ENCODE data around the gene RNF212.

Gene RNF212

GRCh38 chr4:1113311-1114009 is at the start of gene RNF212:
Gene RNF212 (minus strand): TSS chr4:1113564. CDS start chr4:1113464, 100 bp downstream.
- no peak for DNase-seq (ENCODE audit: low read depth in 1 of 2, low spot score in 1 of 2)
- no peak for TF ChIP-seq JUND (IDR thresholded peaks at IDR 0.05; ENCODE audit: low read depth)
- in situ Hi-C loops (cut with HindIII; ENCODE audit: low pct_unique_long_range_greater_than_20kb, low sequenced_read_pairs): no loop called here

- DNase-seq (ENCODE audit: low read depth in 1 of 2, low spot score in 1 of 2): no peak
- TF ChIP-seq JUND (IDR thresholded peaks at IDR 0.05; ENCODE audit: low read depth): no peak
Observed at GRCh38 chr4:1160351-1160750, 47.0 kb upstream of the RNF212 start.

GRCh38 chr4:1156069-1156468 is 42.7 kb upstream of the RNF212 start:
- no peak for TF ChIP-seq JUND (IDR thresholded peaks at IDR 0.05; ENCODE audit: low read depth)
- in situ Hi-C loops (cut with HindIII; ENCODE audit: low pct_unique_long_range_greater_than_20kb, low sequenced_read_pairs): no loop called here
- no peak for DNase-seq (ENCODE audit: low read depth in 1 of 2, low spot score in 1 of 2)

More at GRCh38 chr4:1160351-1160750, 47.0 kb upstream of the RNF212 start:
- in situ Hi-C loops (cut with HindIII; ENCODE audit: low pct_unique_long_range_greater_than_20kb, low sequenced_read_pairs): no loop called here

- no peak for TF ChIP-seq JUND (IDR thresholded peaks at IDR 0.05; ENCODE audit: low read depth)
- in situ Hi-C loops (cut with HindIII; ENCODE audit: low pct_unique_long_range_greater_than_20kb, low sequenced_read_pairs): no loop called here
- no peak for DNase-seq (ENCODE audit: low read depth in 1 of 2, low spot score in 1 of 2)
Observed at GRCh38 chr4:1155314-1155713, 42.0 kb upstream of the RNF212 start.

DNA sequence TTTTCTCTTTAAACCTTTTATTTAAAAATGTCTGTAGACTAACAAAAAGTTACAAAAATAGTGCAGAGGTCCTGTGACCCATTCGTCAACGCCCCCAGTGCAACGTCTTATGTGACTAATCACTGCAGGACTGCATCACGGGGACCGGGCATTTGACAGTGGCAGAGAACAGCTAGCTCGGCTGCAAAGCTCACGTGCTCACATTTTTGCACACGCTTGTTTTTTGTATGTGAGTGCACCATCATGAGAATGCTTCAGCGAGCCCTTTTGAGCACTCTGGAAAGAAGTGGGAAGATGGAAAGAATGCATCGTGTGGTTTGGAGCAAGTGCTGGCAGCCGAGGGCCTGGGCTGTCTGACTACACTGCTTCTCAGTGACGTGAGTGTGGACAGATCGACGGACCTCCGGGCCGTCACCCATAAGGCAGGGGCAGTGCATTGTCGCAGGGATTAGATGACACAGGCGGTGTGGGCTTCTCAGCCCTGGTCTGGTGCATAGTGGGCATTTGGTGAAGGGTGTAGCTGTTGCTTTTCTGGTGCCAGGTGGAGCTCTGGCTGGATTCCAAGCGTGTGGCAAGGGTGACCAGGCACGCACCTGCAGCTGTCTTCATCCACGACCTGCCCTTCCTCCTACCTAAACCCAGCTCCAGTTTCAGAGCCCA is 41.3 kb upstream of the RNF212 start:
- DNase-seq (ENCODE audit: low read depth in 1 of 2, low spot score in 1 of 2): no peak
- no peak for TF ChIP-seq JUND (IDR thresholded peaks at IDR 0.05; ENCODE audit: low read depth)
- in situ Hi-C loops (cut with HindIII; ENCODE audit: low pct_unique_long_range_greater_than_20kb, low sequenced_read_pairs): no loop called here

- no peak for DNase-seq (ENCODE audit: low read depth in 1 of 2, low spot score in 1 of 2)
- TF ChIP-seq JUND (IDR thresholded peaks at IDR 0.05; ENCODE audit: low read depth): no peak
- in situ Hi-C loops (cut with HindIII; ENCODE audit: low pct_unique_long_range_greater_than_20kb, low sequenced_read_pairs): no loop called here
Observed at GRCh38 chr4:1154126-1154522, 40.8 kb upstream of the RNF212 start.

DNA sequence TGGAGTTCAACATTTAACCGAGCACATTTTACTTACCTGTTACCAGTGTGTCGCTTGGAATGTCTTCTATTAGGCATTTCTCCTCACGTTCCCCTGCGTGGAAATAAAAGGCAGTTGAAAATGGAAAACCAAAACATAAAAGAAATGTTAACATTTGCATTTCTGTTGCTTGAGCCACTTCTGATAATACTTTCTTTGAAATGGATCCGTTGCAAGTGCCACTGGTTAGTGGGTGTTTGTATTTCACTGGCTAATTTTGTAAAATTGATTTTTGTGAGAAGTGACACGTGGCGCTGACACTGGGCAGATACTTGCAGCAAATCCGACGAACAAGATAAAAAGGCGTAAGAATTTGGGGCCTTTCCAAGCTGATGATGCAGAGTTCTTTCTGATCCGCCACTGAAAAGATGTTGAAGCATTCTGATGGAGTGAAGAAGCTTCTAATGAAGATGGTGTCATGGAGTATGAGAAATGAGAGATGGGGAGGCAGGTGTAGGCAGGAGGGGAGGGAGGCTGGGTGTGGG is 40.3 kb upstream of the RNF212 start:
- DNase-seq (ENCODE audit: low read depth in 1 of 2, low spot score in 1 of 2): no peak
- TF ChIP-seq JUND (IDR thresholded peaks at IDR 0.05; ENCODE audit: low read depth): no peak

GRCh38 chr4:1152290-1152689 is 38.9 kb upstream of the RNF212 start:
- TF ChIP-seq JUND (IDR thresholded peaks at IDR 0.05; ENCODE audit: low read depth): no peak
- in situ Hi-C loops (cut with HindIII; ENCODE audit: low pct_unique_long_range_greater_than_20kb, low sequenced_read_pairs): no loop called here
- DNase-seq (ENCODE audit: low read depth in 1 of 2, low spot score in 1 of 2): no peak

More for the DNA sequence above, 40.3 kb upstream of the RNF212 start:
- in situ Hi-C loops (cut with HindIII; ENCODE audit: low pct_unique_long_range_greater_than_20kb, low sequenced_read_pairs): no loop called here

DNA sequence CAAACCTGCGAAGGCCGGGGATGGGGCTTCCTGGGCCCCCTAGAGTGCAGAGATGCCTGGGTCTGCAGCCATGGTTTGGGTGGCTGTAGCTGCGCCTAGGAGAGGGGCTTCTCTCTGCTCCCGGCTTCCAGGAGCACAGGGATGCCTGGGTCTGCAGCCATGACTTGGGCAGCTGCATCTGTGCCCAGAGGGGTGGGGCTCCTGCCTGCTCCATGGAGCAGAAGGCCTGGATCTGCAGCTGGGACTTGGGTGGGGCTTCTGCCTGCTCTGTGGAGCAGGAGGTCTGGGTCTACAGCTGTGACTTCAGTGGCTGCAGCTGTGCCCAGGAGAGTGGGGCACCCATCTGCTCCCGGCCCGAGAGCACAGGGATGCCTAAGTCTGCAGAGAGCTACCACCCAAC is 38.2 kb upstream of the RNF212 start:
- no peak for TF ChIP-seq JUND (IDR thresholded peaks at IDR 0.05; ENCODE audit: low read depth)
- DNase-seq (ENCODE audit: low read depth in 1 of 2, low spot score in 1 of 2): no peak
- in situ Hi-C loops (cut with HindIII; ENCODE audit: low pct_unique_long_range_greater_than_20kb, low sequenced_read_pairs): no loop called here

GRCh38 chr4:1150875-1151274 is 37.5 kb upstream of the RNF212 start:
- in situ Hi-C loops (cut with HindIII; ENCODE audit: low pct_unique_long_range_greater_than_20kb, low sequenced_read_pairs): no loop called here
- no peak for DNase-seq (ENCODE audit: low read depth in 1 of 2, low spot score in 1 of 2)
- no peak for TF ChIP-seq JUND (IDR thresholded peaks at IDR 0.05; ENCODE audit: low read depth)

- in situ Hi-C loops (cut with HindIII; ENCODE audit: low pct_unique_long_range_greater_than_20kb, low sequenced_read_pairs): no loop called here
- no peak for DNase-seq (ENCODE audit: low read depth in 1 of 2, low spot score in 1 of 2)
- no peak for TF ChIP-seq JUND (IDR thresholded peaks at IDR 0.05; ENCODE audit: low read depth)
Observed at GRCh38 chr4:1139860-1140259, 26.5 kb upstream of the RNF212 start.

DNA sequence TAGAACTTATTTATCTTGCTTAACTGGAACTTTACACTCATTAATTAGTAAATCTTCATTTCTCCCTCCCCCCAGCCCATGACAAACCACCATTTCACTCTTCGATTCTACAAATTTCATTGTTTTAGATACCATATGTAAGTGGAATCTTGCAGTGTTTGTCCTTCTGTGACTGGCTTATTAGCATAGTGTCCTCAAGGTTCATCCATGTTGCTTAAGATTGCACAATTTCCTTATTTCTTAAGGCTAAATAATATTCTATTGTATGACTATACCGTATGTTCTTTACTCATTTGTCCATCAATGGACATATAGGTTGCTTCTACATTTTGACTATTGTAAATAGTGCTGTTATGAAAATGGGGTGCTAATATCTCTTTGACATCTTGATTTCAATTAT is 24.5 kb upstream of the RNF212 start:
- TF ChIP-seq JUND (IDR thresholded peaks at IDR 0.05; ENCODE audit: low read depth): no peak
- no peak for DNase-seq (ENCODE audit: low read depth in 1 of 2, low spot score in 1 of 2)

GRCh38 chr4:1137063-1137776 is 23.9 kb upstream of the RNF212 start:
- TF ChIP-seq JUND (IDR thresholded peaks at IDR 0.05; ENCODE audit: low read depth): no peak
- no peak for DNase-seq (ENCODE audit: low read depth in 1 of 2, low spot score in 1 of 2)
- in situ Hi-C loops (cut with HindIII; ENCODE audit: low pct_unique_long_range_greater_than_20kb, low sequenced_read_pairs): no loop called here

More for the DNA sequence above, 24.5 kb upstream of the RNF212 start:
- in situ Hi-C loops (cut with HindIII; ENCODE audit: low pct_unique_long_range_greater_than_20kb, low sequenced_read_pairs): no loop called here

Measured in T47D (cell line).